ENCODE data around the gene CEP152.

DNA sequence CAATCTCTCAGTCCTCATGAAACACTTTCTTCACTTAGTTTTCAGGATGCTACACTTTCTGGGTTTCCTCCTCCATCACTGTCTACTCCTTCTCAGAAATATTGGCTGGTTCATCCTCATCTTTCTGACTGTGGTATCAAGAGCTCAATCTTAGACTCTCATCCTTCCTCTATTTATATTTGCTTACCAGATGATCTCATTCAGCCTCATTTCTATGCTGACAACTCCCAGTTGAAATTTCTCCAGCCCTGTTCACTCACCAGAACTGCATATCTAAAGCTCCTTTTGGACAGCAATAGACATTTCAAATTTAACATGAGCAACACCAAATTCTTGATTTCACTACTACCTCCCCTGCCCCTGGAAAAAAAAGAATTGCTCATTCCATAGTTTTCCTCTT is 117.4 kb downstream of the CEP152 start:
- TF ChIP-seq, protein P1, sequence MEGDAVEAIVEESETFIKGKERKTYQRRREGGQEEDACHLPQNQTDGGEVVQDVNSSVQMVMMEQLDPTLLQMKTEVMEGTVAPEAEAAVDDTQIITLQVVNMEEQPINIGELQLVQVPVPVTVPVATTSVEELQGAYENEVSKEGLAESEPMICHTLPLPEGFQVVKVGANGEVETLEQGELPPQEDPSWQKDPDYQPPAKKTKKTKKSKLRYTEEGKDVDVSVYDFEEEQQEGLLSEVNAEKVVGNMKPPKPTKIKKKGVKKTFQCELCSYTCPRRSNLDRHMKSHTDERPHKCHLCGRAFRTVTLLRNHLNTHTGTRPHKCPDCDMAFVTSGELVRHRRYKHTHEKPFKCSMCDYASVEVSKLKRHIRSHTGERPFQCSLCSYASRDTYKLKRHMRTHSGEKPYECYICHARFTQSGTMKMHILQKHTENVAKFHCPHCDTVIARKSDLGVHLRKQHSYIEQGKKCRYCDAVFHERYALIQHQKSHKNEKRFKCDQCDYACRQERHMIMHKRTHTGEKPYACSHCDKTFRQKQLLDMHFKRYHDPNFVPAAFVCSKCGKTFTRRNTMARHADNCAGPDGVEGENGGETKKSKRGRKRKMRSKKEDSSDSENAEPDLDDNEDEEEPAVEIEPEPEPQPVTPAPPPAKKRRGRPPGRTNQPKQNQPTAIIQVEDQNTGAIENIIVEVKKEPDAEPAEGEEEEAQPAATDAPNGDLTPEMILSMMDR (IDR thresholded peaks at IDR 0.05; ENCODE audit: low read length), result no peak
- no peak for TF ChIP-seq EZH2phosphoT487 (IDR thresholded peaks at IDR 0.05; ENCODE audit: low read length)

Measured in MM.1S (cell line).